Lower leg skin (tissue), 4 donors: ENCODE data around the gene JMJD1C. TPM values are rescaled to one million over a fixed set of nuclear protein-coding genes. Genes with fewer than 3 reads are reported as not detected.

Experiments
- DNase-seq, 2 donors: peaks; one replicate each; pipeline ENCODE4 v3.0.0-alpha.2; 2019; ENCODE audit warnings: low spot score in 2 of 2
- H3K4me3 ChIP-seq: fragments of 200-600 bp; sonication (generic); 2 replicates; pipeline ENCODE4 v1.5.1; 2017; ENCODE audit warnings: mild to moderate bottlenecking, low read depth; ENCODE audit not compliant: poor library complexity, severe bottlenecking
- POLR2A ChIP-seq, 2 donors: fragments of 450-650 bp; IDR thresholded peaks; one replicate each; pipeline ENCODE4 v1.6.1; 2016 to 2017; ENCODE audit warnings: antibody characterized with exemption in 2 of 2, mild to moderate bottlenecking in 1 of 2, moderate library complexity in 1 of 2
- WGBS, 2 donors: methylation state at CpG; one replicate each; pipeline ENCODE4 v1.1.5; 2018; 5-methylcytosine and 5-hydroxymethylcytosine counted together
- intact Hi-C: fragments of 100-400 bp; cut with DNase I; formaldehyde crosslinking; loops from one replicate; pipeline ENCODE4 v1.15.0; 2023; ENCODE audit warnings: low total_unique reads
- total RNA-seq, 4 donors: library from RNA; depleted of rRNA; stranded (reverse); fragments of >200 nt; gene quantifications; one replicate each; pipeline ENCODE4 v1.1.0, GENCODE V29; 2016
- TF ChIP-seq, protein P1 (sequence below), 3 donors: fragments of 450-650 bp; IDR thresholded peaks; one replicate each; pipeline ENCODE4 v1.5.1; 2016; ENCODE audit warnings: antibody characterized with exemption in 3 of 3, mild to moderate bottlenecking in 3 of 3, moderate library complexity in 2 of 3

Gene JMJD1C
- total RNA-seq, 4 donors from 2014 or later: 82.0 to 92.5 (median 84.9) TPM

DNA sequence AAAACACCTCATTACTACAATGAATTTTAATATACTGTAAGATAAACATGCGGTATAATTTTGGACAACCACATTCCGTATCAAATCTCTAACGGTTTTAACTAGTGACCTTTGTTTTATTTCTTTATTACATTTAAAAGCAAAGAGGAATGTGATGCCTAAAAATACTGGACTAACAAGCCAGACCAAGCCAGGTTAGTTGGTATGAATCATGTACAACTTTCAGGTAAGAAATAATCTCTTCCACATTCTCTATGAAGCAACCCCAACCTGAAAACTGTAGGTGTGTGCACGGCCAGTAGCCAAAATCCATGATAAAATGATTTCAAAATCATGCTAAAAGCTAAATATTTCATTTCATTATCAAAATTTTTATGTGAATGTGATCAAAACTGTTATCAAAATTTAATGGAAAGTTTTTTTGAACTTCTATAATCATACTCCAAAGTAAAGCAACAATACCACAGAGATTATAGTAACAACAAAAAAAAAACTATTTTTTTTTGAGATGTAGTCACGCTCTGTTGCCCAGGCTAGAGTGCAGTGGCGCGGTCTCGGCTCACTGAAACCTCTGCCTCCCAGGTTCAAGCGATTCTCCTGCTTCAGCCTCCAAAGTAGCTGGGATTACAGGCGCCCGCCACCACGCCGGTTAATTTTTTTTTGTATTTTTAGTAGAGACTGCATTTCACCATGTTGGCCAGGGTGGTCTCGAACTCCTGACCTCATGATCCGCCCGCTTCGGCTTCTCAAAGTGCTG, 205.5 kb downstream of the JMJD1C start:
- no peak overlapping the region for H3K4me3 ChIP-seq
- intact Hi-C loops: no loop called here
- no peak for DNase-seq
- WGBS, 2 donors: 92 to 93% methylated on average over 17 of the region's 17 CpGs
- TF ChIP-seq POLR2A (IDR thresholded peaks at IDR 0.05): no peak
- TF ChIP-seq, protein P1, sequence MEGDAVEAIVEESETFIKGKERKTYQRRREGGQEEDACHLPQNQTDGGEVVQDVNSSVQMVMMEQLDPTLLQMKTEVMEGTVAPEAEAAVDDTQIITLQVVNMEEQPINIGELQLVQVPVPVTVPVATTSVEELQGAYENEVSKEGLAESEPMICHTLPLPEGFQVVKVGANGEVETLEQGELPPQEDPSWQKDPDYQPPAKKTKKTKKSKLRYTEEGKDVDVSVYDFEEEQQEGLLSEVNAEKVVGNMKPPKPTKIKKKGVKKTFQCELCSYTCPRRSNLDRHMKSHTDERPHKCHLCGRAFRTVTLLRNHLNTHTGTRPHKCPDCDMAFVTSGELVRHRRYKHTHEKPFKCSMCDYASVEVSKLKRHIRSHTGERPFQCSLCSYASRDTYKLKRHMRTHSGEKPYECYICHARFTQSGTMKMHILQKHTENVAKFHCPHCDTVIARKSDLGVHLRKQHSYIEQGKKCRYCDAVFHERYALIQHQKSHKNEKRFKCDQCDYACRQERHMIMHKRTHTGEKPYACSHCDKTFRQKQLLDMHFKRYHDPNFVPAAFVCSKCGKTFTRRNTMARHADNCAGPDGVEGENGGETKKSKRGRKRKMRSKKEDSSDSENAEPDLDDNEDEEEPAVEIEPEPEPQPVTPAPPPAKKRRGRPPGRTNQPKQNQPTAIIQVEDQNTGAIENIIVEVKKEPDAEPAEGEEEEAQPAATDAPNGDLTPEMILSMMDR (IDR thresholded peaks at IDR 0.05): no peak

DNA sequence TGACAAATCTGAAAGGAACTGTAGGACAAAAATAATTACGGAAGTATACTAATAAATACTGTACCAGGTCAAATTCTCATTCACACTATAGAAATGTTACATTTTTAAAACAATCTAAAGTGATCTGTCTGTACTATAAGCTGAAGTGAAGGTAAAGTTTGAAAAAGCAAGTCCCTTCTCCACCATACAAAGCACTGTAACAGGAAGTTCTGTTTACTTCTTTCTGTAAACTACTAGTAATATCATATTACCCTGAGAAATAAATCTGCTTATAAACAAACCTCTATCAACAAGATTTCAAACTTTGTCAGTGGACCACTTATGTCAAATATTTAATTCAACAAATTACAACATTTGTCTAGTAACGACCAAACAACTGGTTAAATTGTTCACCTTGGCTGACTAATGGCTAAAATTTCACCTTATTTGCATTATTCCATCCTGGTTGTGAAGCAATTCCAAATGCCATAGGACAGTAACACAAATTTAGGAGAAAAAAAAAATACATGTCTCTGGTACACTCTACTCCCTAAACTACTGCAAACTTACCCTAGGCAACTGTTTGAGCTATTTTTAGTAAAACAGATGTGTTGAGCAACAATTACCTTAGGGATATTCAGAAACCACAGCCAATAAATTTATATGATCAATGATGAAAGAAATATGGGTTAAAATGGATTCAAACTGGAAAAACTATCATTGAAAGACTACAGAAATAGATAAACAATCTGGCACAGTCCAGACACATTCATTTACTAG, 206.7 kb downstream of the JMJD1C start:
- no peak for DNase-seq
- H3K4me3 ChIP-seq: no peak overlapping the region
- TF ChIP-seq, protein P1 (IDR thresholded peaks at IDR 0.05): no peak
- TF ChIP-seq POLR2A (IDR thresholded peaks at IDR 0.05): no peak
- 76 to 82% methylated on average over 2 of the region's 2 CpGs for WGBS, 2 donors
- intact Hi-C loops: no loop called here

DNA sequence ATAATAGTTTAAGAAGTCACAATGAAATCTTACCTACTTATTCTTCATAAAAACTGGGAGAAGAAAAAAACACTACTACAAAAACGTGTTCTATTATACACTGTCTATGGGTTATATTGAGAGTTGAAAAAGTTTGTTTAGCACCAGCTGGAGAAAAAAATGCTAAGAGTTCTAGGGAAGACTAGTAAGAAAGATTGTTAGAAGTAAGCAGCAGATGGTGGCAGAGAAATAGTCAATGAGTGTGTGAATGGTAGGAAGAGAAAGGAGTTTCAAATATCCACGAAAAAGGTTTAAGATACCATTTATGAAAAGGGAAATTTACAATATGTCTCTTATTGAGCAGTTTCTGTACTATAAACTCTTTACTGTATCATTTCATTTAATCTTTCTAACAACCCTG, 208.0 kb downstream of the JMJD1C start:
- H3K4me3 ChIP-seq: no peak overlapping the region
- DNase-seq: no peak
- TF ChIP-seq, protein P1 (IDR thresholded peaks at IDR 0.05): no peak
- TF ChIP-seq POLR2A (IDR thresholded peaks at IDR 0.05): no peak
- intact Hi-C loops: no loop called here
- WGBS, 2 donors: 81% methylated on average over 2 of the region's 2 CpGs

DNA sequence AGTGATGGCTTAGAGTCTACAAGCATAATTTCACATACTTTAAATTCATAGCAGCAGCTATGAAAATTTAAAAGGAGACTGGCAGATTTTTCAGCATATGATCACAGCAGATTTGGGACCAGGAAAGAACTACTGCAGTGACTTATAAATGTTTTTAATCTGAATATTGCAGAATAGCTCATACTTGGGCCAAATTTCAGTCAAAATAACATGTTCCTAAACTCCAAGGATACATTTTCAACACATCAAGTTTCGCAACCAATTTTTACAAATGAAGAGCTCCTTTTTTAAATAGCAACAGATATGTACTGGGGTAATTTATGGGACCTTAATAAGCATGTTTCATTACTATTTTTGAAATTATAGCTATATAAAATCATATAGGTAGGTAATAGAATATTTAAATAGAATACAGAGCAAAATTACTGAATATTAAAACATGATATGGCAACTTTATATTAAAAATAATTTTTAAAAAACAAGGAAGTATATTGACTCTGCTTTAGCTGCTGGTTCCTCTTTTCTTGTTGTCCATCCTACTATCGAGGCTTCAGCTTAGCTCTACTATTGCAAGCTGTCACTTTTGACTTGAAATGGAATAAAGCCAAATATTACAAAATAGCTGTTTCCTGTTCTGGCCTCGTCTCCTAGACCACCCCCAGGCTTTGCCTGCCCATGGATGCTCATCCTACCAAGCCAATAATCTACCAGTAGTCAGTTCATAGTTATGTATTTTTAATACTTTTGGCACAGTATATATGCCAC, 209.6 kb downstream of the JMJD1C start:
- no peak overlapping the region for H3K4me3 ChIP-seq
- no peak for DNase-seq
- WGBS, 2 donors: 25% methylated on average over 3 of the region's 3 CpGs
- TF ChIP-seq, protein P1 (IDR thresholded peaks at IDR 0.05): no peak
- no peak for TF ChIP-seq POLR2A (IDR thresholded peaks at IDR 0.05)
- intact Hi-C loops: no loop called here

GRCh38 chr10:63255316-63255715, 210.5 kb downstream of the JMJD1C start:
- WGBS, 2 donors: 79 to 82% methylated on average over 4 of the region's 4 CpGs
- no peak for DNase-seq
- TF ChIP-seq POLR2A (IDR thresholded peaks at IDR 0.05): no peak
- TF ChIP-seq, protein P1 (IDR thresholded peaks at IDR 0.05): no peak
- intact Hi-C loops: no loop called here
- H3K4me3 ChIP-seq: no peak overlapping the region
